Right lobe of liver (tissue), 4 donors: Measurements from ENCODE around the gene SSUH2.
"Not testable (repeated sequence)": the region's sequence is repeated elsewhere in the genome, so short reads cannot be mapped to it uniquely, and the experiment has no call there.

Source experiments
- POLR2A ChIP-seq: fragments of 450-650 bp; IDR thresholded peaks from one replicate; pipeline ENCODE4 v1.6.1; 2017; ENCODE audit warnings: antibody characterized with exemption, mild to moderate bottlenecking
- TF ChIP-seq, protein P1 (sequence below), 4 donors: fragments of 200-600 bp in 3 of 4; fragments of 450-650 bp in 1 of 4; IDR thresholded peaks; one replicate each; pipeline versions ENCODE4 v1.5.1 to v1.8.0; 2016 to 2022; ENCODE audit warnings: antibody characterized with exemption in 4 of 4, mild to moderate bottlenecking in 2 of 4
- donor health status: DM: no; HTN: no; CAD: no.
- donor health status: DM: no; HTN: no; CAD: no.
- donor health status: DM: no; HTN: yes; CAD: no.

DNA sequence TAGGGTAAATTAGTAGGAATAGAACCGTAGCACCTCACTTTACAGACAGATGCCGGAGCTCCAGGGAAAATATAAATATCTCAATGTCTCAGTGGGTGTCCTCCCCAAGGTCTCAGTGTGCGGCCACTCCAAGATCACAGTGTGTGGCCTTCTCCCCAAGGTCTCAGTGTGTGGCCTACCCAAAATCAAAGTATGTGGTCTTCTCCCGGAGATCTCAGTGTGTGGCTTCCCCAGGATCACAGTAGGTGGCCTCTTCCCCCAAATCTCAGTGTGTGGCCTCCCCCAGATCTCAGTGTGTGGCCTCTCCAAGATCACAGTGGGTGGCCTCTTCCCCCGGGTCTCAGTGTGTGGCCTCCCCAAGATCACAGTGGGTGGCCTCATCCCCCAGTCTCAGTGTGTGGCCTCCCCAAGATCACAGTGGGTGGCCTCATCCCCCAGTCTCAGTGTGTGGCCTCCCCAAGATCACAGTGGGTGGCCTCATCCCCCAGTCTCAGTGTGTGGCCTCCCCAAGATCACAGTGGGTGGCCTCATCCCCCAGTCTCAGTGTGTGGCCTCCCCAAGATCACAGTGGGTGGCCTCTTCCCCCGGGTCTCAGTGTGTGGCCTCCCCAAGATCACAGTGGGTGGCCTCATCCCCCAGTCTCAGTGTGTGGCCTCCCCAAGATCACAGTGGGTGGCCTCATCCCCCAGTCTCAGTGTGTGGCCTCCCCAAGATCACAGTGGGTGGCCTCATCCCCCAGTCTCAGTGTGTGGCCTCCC lies 10.2 kb upstream of the SSUH2 start:
- TF ChIP-seq, protein P1, sequence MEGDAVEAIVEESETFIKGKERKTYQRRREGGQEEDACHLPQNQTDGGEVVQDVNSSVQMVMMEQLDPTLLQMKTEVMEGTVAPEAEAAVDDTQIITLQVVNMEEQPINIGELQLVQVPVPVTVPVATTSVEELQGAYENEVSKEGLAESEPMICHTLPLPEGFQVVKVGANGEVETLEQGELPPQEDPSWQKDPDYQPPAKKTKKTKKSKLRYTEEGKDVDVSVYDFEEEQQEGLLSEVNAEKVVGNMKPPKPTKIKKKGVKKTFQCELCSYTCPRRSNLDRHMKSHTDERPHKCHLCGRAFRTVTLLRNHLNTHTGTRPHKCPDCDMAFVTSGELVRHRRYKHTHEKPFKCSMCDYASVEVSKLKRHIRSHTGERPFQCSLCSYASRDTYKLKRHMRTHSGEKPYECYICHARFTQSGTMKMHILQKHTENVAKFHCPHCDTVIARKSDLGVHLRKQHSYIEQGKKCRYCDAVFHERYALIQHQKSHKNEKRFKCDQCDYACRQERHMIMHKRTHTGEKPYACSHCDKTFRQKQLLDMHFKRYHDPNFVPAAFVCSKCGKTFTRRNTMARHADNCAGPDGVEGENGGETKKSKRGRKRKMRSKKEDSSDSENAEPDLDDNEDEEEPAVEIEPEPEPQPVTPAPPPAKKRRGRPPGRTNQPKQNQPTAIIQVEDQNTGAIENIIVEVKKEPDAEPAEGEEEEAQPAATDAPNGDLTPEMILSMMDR (IDR thresholded peaks at IDR 0.05): not testable (repeated sequence)
- TF ChIP-seq POLR2A: not testable (repeated sequence)
